Duodenal mucosa (tissue), 2 donors: ENCODE data around the gene SYCP2.
A peak's percentile ranks its signal among the peaks of the same experiment; 100 is the strongest.

ENCODE experiments used
- H3K27ac ChIP-seq: one replicate; pipeline ENCODE4 v1.7.0; 2013; ENCODE audit warnings: low read depth, low read length
- H3K27me3 ChIP-seq, 2 donors: one replicate each; pipeline ENCODE4 v1.7.0; 2013; ENCODE audit warnings: low read length in 2 of 2, control low read depth in 1 of 2; ENCODE audit not compliant: insufficient read depth in 2 of 2, control insufficient read depth in 1 of 2
- H3K36me3 ChIP-seq, 2 donors: one replicate each; pipeline ENCODE4 v1.7.0; 2013; ENCODE audit warnings: low read length in 2 of 2, control low read depth in 1 of 2; ENCODE audit not compliant: insufficient read depth in 2 of 2, control insufficient read depth in 1 of 2
- H3K4me1 ChIP-seq, 2 donors: one replicate each; pipeline ENCODE4 v1.7.0; 2013; ENCODE audit warnings: low read length in 2 of 2, control low read depth in 1 of 2; ENCODE audit not compliant: insufficient read depth in 2 of 2, control insufficient read depth in 1 of 2
- H3K4me3 ChIP-seq, 2 donors: one replicate each; pipeline ENCODE4 v1.7.0; 2013; ENCODE audit warnings: low read length in 2 of 2, low read depth in 1 of 2
- H3K9ac ChIP-seq, 2 donors: one replicate each; pipeline ENCODE4 v1.7.0; 2013; ENCODE audit warnings: low read length in 2 of 2, low read depth in 1 of 2
- H3K9me3 ChIP-seq, 2 donors: one replicate each; pipeline ENCODE4 v1.7.0; 2013; ENCODE audit warnings: low read length in 2 of 2, control low read depth in 1 of 2; ENCODE audit not compliant: control insufficient read depth in 1 of 2

The SYCP2 gene

DNA sequence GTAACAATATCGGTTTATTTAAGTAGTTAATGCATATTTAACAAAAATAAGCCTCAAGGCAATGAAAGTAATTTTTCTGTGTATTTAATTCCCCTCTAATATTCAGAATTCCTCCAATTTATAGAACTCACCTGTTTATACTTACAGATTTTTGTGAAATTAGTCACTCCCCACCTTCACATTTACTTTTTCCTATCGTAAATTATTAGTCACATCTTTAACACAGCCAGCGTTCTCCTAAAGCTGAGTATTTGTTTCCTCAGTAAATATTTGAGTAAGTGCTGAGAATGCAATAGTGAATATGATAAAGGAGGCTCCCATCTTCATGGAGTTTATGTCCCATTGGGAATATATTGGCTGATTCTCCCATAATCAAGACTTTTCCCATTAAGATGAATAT, 88.0 kb downstream of the SYCP2 start:
- no peaks in the 10 kb centered on the region for H3K4me1 ChIP-seq
- H3K9me3 ChIP-seq: no peaks in the 10 kb centered on the region
- H3K4me3 ChIP-seq: no peak overlapping the region
- H3K27me3 ChIP-seq: no peaks in the 10 kb centered on the region
- H3K36me3 ChIP-seq: no peaks in the 10 kb centered on the region
- H3K9ac ChIP-seq: no peak overlapping the region
- no peak overlapping the region for H3K27ac ChIP-seq

DNA sequence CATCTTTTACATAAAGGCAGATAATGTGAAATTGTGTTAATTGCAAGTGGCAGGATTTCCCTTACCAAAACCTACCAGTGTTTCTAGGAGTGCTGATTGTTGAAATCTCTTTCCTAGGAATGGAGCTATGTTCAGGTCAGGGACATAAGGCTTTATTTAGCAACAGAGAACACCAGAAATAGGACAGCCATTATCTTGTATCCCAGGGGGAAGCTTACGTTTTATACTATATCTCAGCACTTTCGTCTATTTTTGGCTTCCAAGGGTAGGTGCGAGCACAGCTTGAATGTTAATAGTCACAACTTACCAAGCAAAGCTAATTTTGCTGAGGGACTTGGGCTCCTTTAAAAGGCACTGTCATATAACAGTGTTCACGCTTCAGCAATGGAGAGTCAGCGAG, 94.0 kb downstream of the SYCP2 start:
- H3K4me1 ChIP-seq: peaks cover 13 to 22% of the 10 kb centered on the region in 2 donors
- no peaks in the 10 kb centered on the region for H3K27me3 ChIP-seq
- H3K9ac ChIP-seq: no peak overlapping the region
- no peak overlapping the region for H3K27ac ChIP-seq
- H3K9me3 ChIP-seq: no peaks in the 10 kb centered on the region
- no peak overlapping the region for H3K4me3 ChIP-seq
- H3K36me3 ChIP-seq: no peaks in the 10 kb centered on the region

DNA sequence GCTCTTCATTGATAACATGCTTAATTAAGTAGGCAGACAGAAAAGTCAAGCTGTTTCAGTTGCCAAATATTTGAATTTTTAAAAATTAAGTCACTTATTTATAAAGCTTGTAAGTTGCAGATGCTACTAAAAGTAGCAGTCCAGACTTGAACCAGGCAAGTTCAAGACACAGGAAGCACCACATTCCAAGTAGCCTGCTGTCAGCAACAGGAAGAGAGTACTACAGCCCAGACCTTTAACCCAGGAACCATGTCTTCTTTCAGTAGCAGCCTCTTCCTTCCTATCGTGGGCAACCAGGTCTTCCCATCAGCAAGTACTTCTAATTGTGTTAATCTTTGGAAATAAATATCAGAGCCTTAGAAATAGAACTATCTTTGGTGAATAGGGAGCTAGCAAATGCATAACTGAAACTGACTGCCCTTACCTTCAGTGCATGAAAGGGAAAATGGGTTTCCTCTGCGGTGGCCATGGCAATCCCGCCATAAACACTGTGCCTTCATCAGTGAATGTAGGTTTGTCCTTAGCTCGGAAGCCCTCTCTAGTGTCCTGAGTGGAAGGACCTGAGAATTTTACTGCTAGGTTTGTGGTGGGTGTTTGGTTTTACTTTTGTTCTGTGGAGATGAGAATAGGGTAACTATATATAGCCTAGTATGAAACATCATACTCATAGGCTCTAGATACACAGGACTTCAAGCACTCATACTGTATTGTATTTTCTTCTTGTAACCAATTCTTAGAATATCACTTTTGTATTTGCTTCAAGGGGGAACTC, 95.6 kb downstream of the SYCP2 start:
- Histone ChIP-seq H3K9ac (no peak overlapping the region), H3K27me3 (no peaks in the 10 kb centered on the region), H3K4me3 (no peak overlapping the region)

DNA sequence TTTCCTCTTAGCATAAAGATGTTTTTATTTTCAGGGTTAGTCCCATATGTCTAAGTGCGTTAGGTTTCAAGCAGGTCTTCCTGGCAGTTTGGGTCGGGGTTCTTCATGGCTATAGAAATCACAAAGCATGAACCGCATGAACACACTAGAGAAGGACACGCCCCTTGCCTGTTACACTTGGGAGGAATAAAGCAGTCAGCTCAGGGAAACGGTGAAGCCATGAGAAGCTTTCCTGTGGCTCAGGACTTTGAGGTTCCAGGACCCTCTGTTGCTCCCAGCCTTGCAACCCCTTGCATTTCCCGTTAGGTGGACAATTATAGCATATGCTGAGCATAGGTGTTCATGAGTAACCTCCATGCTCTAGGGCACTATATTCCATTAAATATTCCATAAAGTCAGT, 96.7 kb downstream of the SYCP2 start:
- Histone ChIP-seq H3K9ac (no peak overlapping the region), H3K36me3 (no peaks in the 10 kb centered on the region), H3K27ac (no peak overlapping the region), H3K4me3 (peak overlapping the region in 1 of 2 donors; percentile 53), H3K27me3 (no peaks in the 10 kb centered on the region), H3K4me1 (peaks cover 13 to 22% of the 10 kb centered on the region in 2 donors), H3K9me3 (no peaks in the 10 kb centered on the region)

More for the DNA sequence above, 95.6 kb downstream of the SYCP2 start:
- Histone ChIP-seq H3K27ac (no peak overlapping the region), H3K36me3 (no peaks in the 10 kb centered on the region), H3K9me3 (no peaks in the 10 kb centered on the region), H3K4me1 (peaks cover 13 to 22% of the 10 kb centered on the region in 2 donors)

DNA sequence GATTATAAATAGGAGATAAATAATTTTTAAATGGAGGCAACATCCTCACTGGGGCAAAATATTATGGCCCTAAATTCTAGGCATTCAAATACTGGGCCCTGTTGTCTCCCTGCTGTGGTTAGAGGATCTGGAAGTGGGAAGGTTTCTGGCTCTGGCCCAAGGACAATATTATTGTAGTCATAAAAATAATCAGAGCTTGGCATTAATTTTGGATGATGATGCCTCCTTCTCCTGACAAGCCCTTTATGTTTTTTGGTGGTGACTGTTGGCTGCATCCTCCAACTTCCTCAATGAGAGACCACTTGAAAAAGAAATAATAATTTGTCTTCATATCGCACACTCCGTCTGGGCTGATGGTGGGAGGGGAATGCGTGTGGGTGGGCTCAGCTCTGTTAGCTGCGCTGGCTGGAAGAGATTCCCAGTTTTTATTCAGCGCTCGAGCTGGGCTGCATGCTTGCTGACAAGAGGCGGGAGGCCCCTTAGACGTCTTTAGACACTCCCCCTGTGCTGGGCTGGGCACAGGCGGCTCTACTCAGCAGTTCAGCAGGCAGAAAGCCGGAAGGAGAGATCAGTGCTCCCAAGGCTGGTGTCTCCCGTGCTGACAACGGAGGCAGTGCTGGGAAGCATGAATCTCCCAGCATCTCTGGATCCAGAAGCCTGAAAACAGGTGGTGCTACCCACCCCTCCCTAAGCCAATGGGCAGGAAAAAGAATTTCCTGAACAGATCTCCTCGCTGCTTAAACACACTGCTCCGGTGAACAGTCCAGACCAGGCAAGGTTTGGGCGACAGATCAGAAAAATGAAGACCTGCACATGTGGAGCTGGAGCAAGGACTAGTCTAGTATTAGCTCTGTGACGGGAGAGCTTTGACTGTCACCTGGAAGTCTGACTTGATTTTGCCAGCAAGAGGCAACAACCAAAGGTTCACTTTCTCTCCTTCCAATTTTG, 97.7 kb downstream of the SYCP2 start:
- H3K27ac ChIP-seq: no peak overlapping the region
- H3K4me1 ChIP-seq: peaks cover 13 to 22% of the 10 kb centered on the region in 2 donors
- H3K36me3 ChIP-seq: no peaks in the 10 kb centered on the region
- no peaks in the 10 kb centered on the region for H3K27me3 ChIP-seq
- peak overlapping the region; percentile 53 to 55 for H3K4me3 ChIP-seq
- H3K9ac ChIP-seq: peak overlapping the region in 1 of 2 donors; percentile 19
- H3K9me3 ChIP-seq: no peaks in the 10 kb centered on the region

DNA sequence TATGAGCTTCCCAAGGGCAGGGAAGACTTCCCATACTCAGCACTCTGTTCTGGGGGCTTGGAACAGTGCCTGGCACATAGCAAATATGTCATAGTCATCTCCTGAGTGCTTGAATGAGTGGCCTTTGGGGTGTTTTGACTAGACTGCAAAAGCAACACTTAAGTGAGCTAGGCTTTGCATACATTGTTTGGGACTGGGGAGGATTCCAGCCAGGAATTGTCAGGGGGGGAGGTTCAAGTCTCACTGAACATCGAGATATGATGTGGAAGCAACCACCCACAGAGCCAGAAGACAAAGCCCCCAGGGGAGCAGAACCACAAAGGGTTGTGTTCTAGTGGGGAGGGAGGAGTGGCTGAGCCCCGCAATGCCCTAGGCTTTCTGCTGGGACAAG, 98.4 kb downstream of the SYCP2 start:
- peaks cover 13 to 22% of the 10 kb centered on the region in 2 donors for H3K4me1 ChIP-seq

DNA sequence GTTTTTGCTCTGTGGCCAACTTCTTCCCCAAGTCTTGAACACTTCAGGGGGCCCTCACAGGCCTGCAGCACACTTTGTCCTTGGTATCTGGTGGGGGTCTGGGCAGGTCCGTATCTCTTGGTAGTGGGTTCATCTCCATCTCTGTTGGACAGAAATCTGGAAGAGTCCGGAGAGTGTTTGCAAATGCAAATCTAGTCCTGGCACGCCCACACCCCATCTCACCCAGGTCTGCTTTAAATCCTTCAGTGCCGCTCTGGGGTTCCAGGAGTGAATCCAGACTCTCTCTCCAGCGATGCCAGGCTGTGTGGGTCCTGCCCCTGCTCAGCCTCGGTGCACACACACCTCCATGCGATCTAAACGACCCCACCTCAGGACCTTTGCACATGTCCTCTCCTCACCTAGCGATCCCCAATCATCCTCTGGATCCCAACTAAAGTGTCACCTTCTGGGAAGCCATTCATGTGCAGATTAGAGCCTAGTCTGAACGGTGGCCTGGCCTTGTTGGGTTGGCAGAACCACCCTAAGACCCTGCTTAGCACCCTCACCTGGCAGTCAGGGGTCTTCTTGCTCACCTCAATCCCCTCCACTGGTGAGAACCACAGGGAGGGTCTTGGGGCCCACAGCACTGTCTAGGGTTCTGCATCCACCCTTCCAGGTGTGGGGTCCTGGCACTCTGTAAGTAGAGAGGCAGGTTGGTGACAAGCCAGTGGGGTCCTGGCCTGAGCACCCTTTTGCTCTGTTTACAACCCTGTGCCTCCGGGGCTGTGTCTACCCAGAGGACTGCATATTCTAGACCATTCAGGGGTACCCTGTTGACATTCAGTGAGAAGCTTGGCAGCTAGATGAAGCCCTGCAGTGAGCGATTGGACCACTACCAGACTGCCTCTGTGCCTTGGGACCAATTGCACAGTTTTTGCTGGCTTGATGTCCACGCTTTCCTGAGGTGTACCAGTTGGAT, 100.8 kb downstream of the SYCP2 start:
- H3K27ac ChIP-seq: no peak overlapping the region
- H3K4me3 ChIP-seq: no peak overlapping the region
- H3K4me1 ChIP-seq: peaks cover 13 to 22% of the 10 kb centered on the region in 2 donors
- H3K9ac ChIP-seq: no peak overlapping the region
- no peaks in the 10 kb centered on the region for H3K36me3 ChIP-seq
- no peaks in the 10 kb centered on the region for H3K27me3 ChIP-seq
- no peaks in the 10 kb centered on the region for H3K9me3 ChIP-seq

More for the DNA sequence above, 98.4 kb downstream of the SYCP2 start:
- H3K9me3 ChIP-seq: no peaks in the 10 kb centered on the region
- no peak overlapping the region for H3K9ac ChIP-seq
- H3K27ac ChIP-seq: no peak overlapping the region
- H3K36me3 ChIP-seq: no peaks in the 10 kb centered on the region
- no peaks in the 10 kb centered on the region for H3K27me3 ChIP-seq
- no peak overlapping the region for H3K4me3 ChIP-seq

DNA sequence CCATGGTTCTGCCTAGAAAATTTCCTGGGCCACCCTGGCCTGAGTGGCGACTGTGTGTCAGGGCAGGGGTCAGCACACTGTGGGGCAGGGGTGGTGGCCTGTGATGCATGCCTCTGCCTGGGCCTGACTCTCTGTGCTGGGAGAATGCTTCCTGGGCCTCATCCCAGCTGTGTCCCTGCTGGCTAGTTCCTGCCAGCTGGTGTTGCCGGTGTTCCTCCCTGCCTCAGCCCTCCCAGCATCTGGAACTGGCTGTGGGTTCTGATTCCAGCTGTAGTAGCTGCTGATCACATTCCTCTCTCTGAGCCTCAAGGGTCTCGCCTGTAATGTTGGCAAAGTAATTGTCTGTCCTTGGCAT, 101.5 kb downstream of the SYCP2 start:
- no peak overlapping the region for H3K9ac ChIP-seq

DNA sequence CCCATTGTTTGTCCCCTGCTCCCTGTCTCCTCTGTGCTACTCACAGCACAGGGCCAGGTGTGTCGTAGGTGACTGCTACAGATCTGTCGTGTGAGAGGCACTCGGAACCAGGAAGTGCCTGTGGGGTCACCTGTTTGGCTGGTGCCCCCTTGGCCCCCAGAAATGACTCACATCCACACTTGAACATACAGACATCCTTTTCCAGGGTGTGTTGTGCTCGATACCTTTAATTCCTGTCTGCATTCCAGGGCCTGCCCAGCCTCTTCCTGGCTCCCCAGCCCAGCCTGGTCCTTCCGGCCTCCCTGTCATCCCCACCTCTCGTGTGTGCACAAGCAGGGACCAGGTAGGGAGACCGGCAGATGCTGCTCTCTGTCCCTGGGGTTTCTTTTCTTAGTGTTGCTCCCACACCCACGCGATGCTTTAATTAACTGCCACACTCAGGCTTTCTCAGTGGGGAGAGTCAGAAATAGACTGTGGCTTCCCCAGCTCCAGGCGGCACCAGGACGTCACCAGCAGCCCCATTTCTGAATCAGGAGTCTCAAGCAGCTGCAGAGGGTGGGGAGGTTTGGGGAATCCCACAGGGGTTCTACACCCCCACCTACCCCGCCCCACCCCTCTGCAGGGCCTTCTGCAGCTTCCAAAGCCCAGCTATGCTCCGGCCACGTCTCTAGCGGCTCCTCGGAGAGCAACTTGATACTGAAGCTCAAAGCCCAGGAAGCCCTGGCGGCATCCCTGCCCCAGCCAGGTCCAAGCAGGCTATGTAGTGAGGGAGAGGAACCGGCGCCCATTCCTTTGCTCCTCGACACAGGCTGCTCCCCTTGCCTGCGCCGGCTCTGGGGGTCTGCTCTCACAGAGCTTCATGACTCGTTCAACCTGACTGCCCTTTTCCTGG, 102.2 kb downstream of the SYCP2 start:
- Histone ChIP-seq H3K27ac (no peak overlapping the region), H3K4me1 (peaks cover 20 to 25% of the 10 kb centered on the region in 2 donors), H3K9me3 (no peaks in the 10 kb centered on the region), H3K36me3 (no peaks in the 10 kb centered on the region), H3K4me3 (no peak overlapping the region), H3K9ac (no peak overlapping the region), H3K27me3 (no peaks in the 10 kb centered on the region)

More for the DNA sequence above, 101.5 kb downstream of the SYCP2 start:
- peaks cover 18 to 26% of the 10 kb centered on the region in 2 donors for H3K4me1 ChIP-seq
- H3K4me3 ChIP-seq: no peak overlapping the region
- no peaks in the 10 kb centered on the region for H3K9me3 ChIP-seq
- H3K27ac ChIP-seq: no peak overlapping the region
- H3K36me3 ChIP-seq: no peaks in the 10 kb centered on the region
- no peaks in the 10 kb centered on the region for H3K27me3 ChIP-seq
